ENCODE results near the gene TMEM52.
"Not testable (repeated sequence)": the region's sequence is repeated elsewhere in the genome, so short reads cannot be mapped to it uniquely, and the experiment has no call there.

The TMEM52 gene

GRCh38 chr1:1945782-1946393, 26.8 kb upstream of the TMEM52 start:
- no peak for DNase-seq

GRCh38 chr1:1943834-1944570, 24.9 kb upstream of the TMEM52 start:
- peak; percentile 40 for DNase-seq

- no peak for DNase-seq
These were observed 23.9 kb upstream of the TMEM52 start for GRCh38 chr1:1942753-1943656.

- DNase-seq, result no peak
These were observed 23.0 kb upstream of the TMEM52 start for GRCh38 chr1:1941868-1942752.

- DNase-seq, result no peak
These were observed 22.2 kb upstream of the TMEM52 start for GRCh38 chr1:1941211-1941841.

GRCh38 chr1:1940123-1940425, 21.0 kb upstream of the TMEM52 start:
- DNase-seq, result no peak

GRCh38 chr1:1939296-1940122, 20.4 kb upstream of the TMEM52 start:
- no peak for DNase-seq

GRCh38 chr1:1938613-1939295, 19.7 kb upstream of the TMEM52 start:
- DNase-seq, result no peak

GRCh38 chr1:1938276-1938573, 19.1 kb upstream of the TMEM52 start:
- no peak for DNase-seq

GRCh38 chr1:1937549-1938275, 18.6 kb upstream of the TMEM52 start:
- no peak for DNase-seq

- DNase-seq, result no peak
These were observed 18.0 kb upstream of the TMEM52 start for GRCh38 chr1:1937061-1937460.

GRCh38 chr1:1934848-1935247, 15.8 kb upstream of the TMEM52 start:
- DNase-seq, result not testable (repeated sequence)

- no peak for DNase-seq
These were observed 10.8 kb upstream of the TMEM52 start for GRCh38 chr1:1929639-1930545.

- DNase-seq, result no peak
These were observed 10.1 kb upstream of the TMEM52 start for GRCh38 chr1:1929102-1929638.

- no peak for DNase-seq
These were observed 9.4 kb upstream of the TMEM52 start for GRCh38 chr1:1928231-1929101.

- DNase-seq, result no peak
These were observed 8.7 kb upstream of the TMEM52 start for GRCh38 chr1:1927751-1928150.

- DNase-seq, result no peak
These were observed 8.0 kb upstream of the TMEM52 start for GRCh38 chr1:1926886-1927660.
